OCI-LY7 (cell line): Measurements from ENCODE around the gene SMG6.

Experiments used
- CTCF ChIP-seq: fragments of 200-600 bp; sonication (generic); conservative IDR thresholded peaks from 2 replicates; pipeline ENCODE4 v1.5.1; 2014; ENCODE audit warnings: mild to moderate bottlenecking, antibody characterized with exemption, low read length, moderate library complexity, mixed read lengths
- EZH2phosphoT487 ChIP-seq: fragments of 200-600 bp; sonication (generic); IDR thresholded peaks from 2 replicates; pipeline ENCODE4 v1.6.1; 2018; ENCODE audit warnings: low read depth, borderline replicate concordance, mild to moderate bottlenecking, mixed run types, antibody characterized with exemption, low read length, moderate library complexity, mixed read lengths

GRCh38 chr17:2235265-2235664 is 68.3 kb downstream of the SMG6 start:
- no peak for TF ChIP-seq EZH2phosphoT487
- TF ChIP-seq CTCF = no peak
